Esophagus (tissue), 2 donors: Measurements from ENCODE around the gene BUD13. TPM values are rescaled to one million over a fixed set of nuclear protein-coding genes. Genes with fewer than 3 reads are reported as not detected.

Source experiments
- H3K27ac ChIP-seq, 2 donors: one replicate each; pipeline ENCODE4 v1.5.1; 2013; ENCODE audit warnings: low read depth in 2 of 2, mild to moderate bottlenecking in 2 of 2, inconsistent platforms in 1 of 2, low read length in 1 of 2, moderate library complexity in 1 of 2
- H3K27me3 ChIP-seq, 2 donors: one replicate each; pipeline ENCODE4 v1.6.1; 2013; ENCODE audit warnings: low read length in 2 of 2, control low read depth in 1 of 2, mild to moderate bottlenecking in 1 of 2; ENCODE audit not compliant: insufficient read depth in 2 of 2, control insufficient read depth in 1 of 2
- H3K36me3 ChIP-seq, 2 donors: one replicate each; pipeline ENCODE4 v1.6.1; 2013; ENCODE audit warnings: low read length in 1 of 2; ENCODE audit not compliant: control insufficient read depth in 2 of 2, insufficient read depth in 2 of 2
- H3K4me1 ChIP-seq, 2 donors: one replicate each; pipeline ENCODE4 v1.6.1; 2013; ENCODE audit warnings: low read length in 1 of 2; ENCODE audit not compliant: control insufficient read depth in 2 of 2, insufficient read depth in 2 of 2
- H3K4me3 ChIP-seq, 2 donors: one replicate each; pipeline ENCODE4 v1.5.1; 2013; ENCODE audit warnings: low read length in 2 of 2, mild to moderate bottlenecking in 2 of 2, low read depth in 1 of 2, moderate library complexity in 1 of 2
- H3K9me3 ChIP-seq, 2 donors: one replicate each; pipeline ENCODE4 v1.6.1; 2013; ENCODE audit warnings: mild to moderate bottlenecking in 2 of 2, low read depth in 1 of 2, low read length in 1 of 2, moderate library complexity in 1 of 2; ENCODE audit not compliant: control insufficient read depth in 2 of 2, insufficient read depth in 1 of 2
- WGBS, 2 donors: extraction: QIAGEN DNeasy Blood & Tissue Kit; methylation state at CpG; one replicate each; pipeline ENCODE4 v1.1.7; 2013; 5-methylcytosine and 5-hydroxymethylcytosine counted together
- polyA plus RNA-seq, 2 donors: library from polyadenylated mRNA; stranded (reverse); fragments of 200-250 nt; gene quantifications; one replicate each; pipeline ENCODE4 v1.2.3, GENCODE V29; 2013
- donor health status: healthy with polysubstance abuse.
- donor health status: Bipolar disorder and iron deficiency.

BUD13 gene
- polyA plus RNA-seq, 2 donors: 9.6 to 11.4 TPM

GRCh38 chr11:116792869-116793771, 20.3 kb upstream of the BUD13 start:
- WGBS, 2 donors: 70 to 71% methylated on average over 8 of the region's 8 CpGs
- H3K4me1 ChIP-seq: peaks cover 3 to 9% of the 10 kb centered on the region in 2 donors
- no peaks in the 10 kb centered on the region for H3K36me3 ChIP-seq
- no peaks in the 10 kb centered on the region for H3K9me3 ChIP-seq
- no peak overlapping the region for H3K4me3 ChIP-seq
- H3K27ac ChIP-seq: no peak overlapping the region
- H3K27me3 ChIP-seq: no peaks in the 10 kb centered on the region

- H3K4me3 ChIP-seq: no peak overlapping the region
- WGBS, 2 donors: 69 to 74% methylated on average over 8 of the region's 8 CpGs
Measured at GRCh38 chr11:116792144-116792868, 19.5 kb upstream of the BUD13 start.

GRCh38 chr11:116791813-116792143, 19.0 kb upstream of the BUD13 start, which contains the start of gene APOA5:
Gene APOA5 (minus strand): TSS chr11:116791879. CDS start chr11:116791860, 19 bp downstream.
- WGBS, 2 donors: 86 to 89% methylated on average over 7 of the region's 7 CpGs
- H3K9me3 ChIP-seq: no peaks in the 10 kb centered on the region
- no peak within 1 kb of the TSS for H3K4me3 ChIP-seq
- peaks cover 5 to 12% of the 10 kb centered on the region in 2 donors for H3K4me1 ChIP-seq
- no peaks in the 10 kb centered on the region for H3K27me3 ChIP-seq
- H3K36me3 ChIP-seq: no peaks in the 10 kb centered on the region
- no peak within 1 kb of the TSS for H3K27ac ChIP-seq

More at GRCh38 chr11:116792144-116792868, 19.5 kb upstream of the BUD13 start:
- no peaks in the 10 kb centered on the region for H3K36me3 ChIP-seq
- H3K27me3 ChIP-seq: no peaks in the 10 kb centered on the region
- no peak overlapping the region for H3K27ac ChIP-seq
- no peaks in the 10 kb centered on the region for H3K9me3 ChIP-seq
- H3K4me1 ChIP-seq: peaks cover 3 to 9% of the 10 kb centered on the region in 2 donors

GRCh38 chr11:116791002-116791812, 18.4 kb upstream of the BUD13 start:
- Histone ChIP-seq H3K9me3 (no peaks in the 10 kb centered on the region), H3K27me3 (no peaks in the 10 kb centered on the region), H3K36me3 (peaks cover 0 to 4% of the 10 kb centered on the region in 2 donors), H3K27ac (no peak overlapping the region), H3K4me1 (peaks cover 6 to 12% of the 10 kb centered on the region in 2 donors), H3K4me3 (no peak overlapping the region)
- 27 to 36% methylated on average over 29 to 31 of the region's 31 CpGs for WGBS, 2 donors

GRCh38 chr11:116790167-116791001, 17.6 kb upstream of the BUD13 start:
- 85% methylated on average over 52 to 53 of the region's 53 CpGs for WGBS, 2 donors
- Histone ChIP-seq H3K4me1 (peaks cover 6 to 12% of the 10 kb centered on the region in 2 donors), H3K27me3 (no peaks in the 10 kb centered on the region), H3K36me3 (peaks cover 6 to 8% of the 10 kb centered on the region in 2 donors), H3K9me3 (no peaks in the 10 kb centered on the region), H3K4me3 (no peak overlapping the region), H3K27ac (no peak overlapping the region)

- peaks cover 18 to 19% of the 10 kb centered on the region in 2 donors for H3K36me3 ChIP-seq
- H3K27ac ChIP-seq: no peak overlapping the region
- WGBS, 2 donors: 86 to 89% methylated on average over 4 of the region's 4 CpGs
- no peaks in the 10 kb centered on the region for H3K27me3 ChIP-seq
- no peak overlapping the region for H3K4me3 ChIP-seq
- no peaks in the 10 kb centered on the region for H3K9me3 ChIP-seq
- peaks cover 6 to 12% of the 10 kb centered on the region in 2 donors for H3K4me1 ChIP-seq
Measured at GRCh38 chr11:116788975-116789374, 16.2 kb upstream of the BUD13 start.

GRCh38 chr11:116788534-116788933, 15.7 kb upstream of the BUD13 start:
- peaks cover 20 to 23% of the 10 kb centered on the region in 2 donors for H3K36me3 ChIP-seq
- 45 to 54% methylated on average over 4 of the region's 4 CpGs for whole genome bisulfite sequencing, 2 donors
- H3K4me3 ChIP-seq: peak overlapping the region; percentile 88 to 97
- H3K27me3 ChIP-seq: no peaks in the 10 kb centered on the region
- peaks cover 6 to 12% of the 10 kb centered on the region in 2 donors for H3K4me1 ChIP-seq
- H3K27ac ChIP-seq: peak overlapping the region; percentile 75 to 94
- H3K9me3 ChIP-seq: no peaks in the 10 kb centered on the region

GRCh38 chr11:116787786-116788486, 15.1 kb upstream of the BUD13 start, which contains the start of gene ZPR1:
Gene ZPR1 (minus strand): TSS chr11:116788023. CDS start chr11:116787990, 33 bp downstream.
- Histone ChIP-seq H3K4me3 (peak within 1 kb of the TSS; percentile 88 to 97), H3K9me3 (no peaks in the 10 kb centered on the region), H3K4me1 (peaks cover 6 to 12% of the 10 kb centered on the region in 2 donors), H3K27ac (peak within 1 kb of the TSS; percentile 75 to 94), H3K36me3 (peaks cover 26 to 29% of the 10 kb centered on the region in 2 donors), H3K27me3 (no peaks in the 10 kb centered on the region)
- 0 to 1% methylated on average over 56 of the region's 56 CpGs for WGBS, 2 donors
